ENCODE results near the gene DBNL. TPM values are rescaled to one million over a fixed set of nuclear protein-coding genes. Genes with fewer than 3 reads are reported as not detected.
A peak's percentile ranks its signal among the peaks of the same experiment; 100 is the strongest.
"Not testable (repeated sequence)": the region's sequence is repeated elsewhere in the genome, so short reads cannot be mapped to it uniquely, and the experiment has no call there.

DBNL gene
- total RNA-seq, 2 experiments from 2014 or later = 88.5 to 90.6 TPM

DNA sequence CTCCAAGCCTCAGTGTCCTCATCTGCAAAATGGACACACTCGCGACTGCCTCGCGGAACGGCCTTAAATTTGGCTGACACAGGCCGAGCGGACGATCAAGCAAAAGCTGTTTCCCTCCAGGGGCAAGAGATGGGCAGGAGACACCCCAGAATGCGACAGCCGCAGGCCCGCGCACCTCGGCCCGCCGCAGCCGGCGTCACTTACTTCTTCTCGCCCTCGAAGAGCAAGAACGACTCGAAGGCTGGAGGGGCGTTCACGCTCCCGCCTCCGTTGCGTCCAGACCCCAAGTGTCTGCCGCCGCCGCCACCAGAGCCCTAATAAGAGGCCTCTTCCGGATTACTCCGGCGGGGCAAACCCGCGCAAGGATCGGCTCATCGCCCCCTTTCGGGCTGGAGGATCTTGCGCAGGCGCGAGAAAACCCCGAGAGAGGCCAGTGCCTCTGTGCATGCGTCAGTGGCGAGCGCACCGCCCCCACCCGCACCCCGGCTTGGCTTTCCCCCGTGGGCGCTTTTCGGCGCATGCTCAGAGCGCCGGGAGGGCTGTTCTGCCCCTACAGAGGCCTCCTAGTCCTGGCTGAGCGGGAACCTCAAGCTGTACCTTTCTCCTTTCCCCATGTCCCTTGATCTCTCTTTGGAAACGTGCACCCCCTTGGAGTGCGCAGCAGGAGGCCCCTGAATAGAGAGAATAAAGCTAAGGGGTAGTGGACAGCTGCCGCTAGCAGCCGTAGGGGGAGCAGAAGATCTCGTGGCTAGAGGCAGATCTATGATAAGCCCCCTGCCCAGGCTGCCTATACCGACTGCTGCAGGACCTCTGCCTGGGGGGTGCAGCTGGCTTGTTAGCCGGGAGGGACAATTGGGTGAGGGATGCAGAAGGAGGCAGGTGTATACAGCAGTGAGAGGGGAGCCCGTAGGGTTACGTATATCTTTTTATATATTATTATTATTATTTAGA, 25.4 kb upstream of the DBNL start:
- peak; percentile 71 for TF ChIP-seq CTCF (IDR thresholded peaks at IDR 0.05)
- CTCF ChIA-PET = interaction anchor here (1.0 to 2.2 kb wide), 3 partner anchors 25 to 29 kb away, joined by 3 to 8 read pairs (median 3); partner anchors contain the start of gene DBNL
- not testable (repeated sequence) for H3K36me3 ChIP-seq (ENCODE audit: insufficient read depth, low read length); H3K9me3 Mint-ChIP-seq; H3K27me3 Mint-ChIP-seq; H3K27me3 ChIP-seq (ENCODE audit: control insufficient read depth in 1 of 2, insufficient read depth in 2 of 2, low read length in 2 of 2); H3K36me3 Mint-ChIP-seq (ENCODE audit: low read depth); H3K9me3 ChIP-seq (ENCODE audit: control insufficient read depth in 1 of 2, insufficient read depth in 1 of 2, low read length in 2 of 2)
- intact Hi-C loops (cut with DNase I, micrococcal nuclease) = loop anchor here (2.0 kb wide), 3 partner anchors 26 to 182 kb away; partner anchors contain the start of genes DBNL (in 2 of the 2), POLM (in 1 of the 2) and YKT6 (in 1 of the 2)
- peak overlapping the region; percentile 52 to 73 for H3K27ac ChIP-seq (ENCODE audit: low read depth in 1 of 2, low read length in 2 of 2)
- DNase-seq (peak; percentile 98 to 99 (median 99)), ATAC-seq (ENCODE audit: poor library complexity) (peak; percentile 94)
- Mint-ChIP-seq H3K4me1 (ENCODE audit: low read depth) (peaks cover 17% of the 10 kb centered on the region), H3K27ac (peak overlapping the region; percentile 89), H3K4me3 (peak overlapping the region; percentile 96)
- peaks cover 22% of the 10 kb centered on the region for H3K4me1 ChIP-seq (ENCODE audit: insufficient read depth, low read length)
- H3K4me3 ChIP-seq (ENCODE audit: low read length) = peak overlapping the region; percentile 63
- POLR2A ChIA-PET = interaction anchor here (1.2 kb wide), 1 partner anchor 25 kb away, joined by 4 read pairs; the partner anchor contains the start of gene DBNL

DNA sequence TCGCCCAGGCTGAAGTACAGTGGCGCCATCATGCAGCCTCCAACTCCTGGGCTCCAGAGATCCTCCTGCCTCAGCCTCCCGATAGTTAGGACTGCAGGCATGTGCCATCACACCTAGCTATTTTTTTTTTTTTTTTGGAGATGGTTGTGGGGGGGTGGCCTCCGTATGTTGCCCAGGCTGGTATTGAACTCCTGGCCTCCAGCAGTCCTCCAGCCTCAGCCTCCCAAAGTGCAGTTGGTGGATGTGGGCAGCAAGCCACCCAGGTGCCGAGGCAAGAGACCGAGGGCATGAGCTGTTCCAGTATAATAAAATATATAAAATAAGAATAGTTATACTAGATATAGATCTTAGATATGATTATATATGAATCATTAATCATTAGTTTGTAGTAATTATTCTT, 24.7 kb upstream of the DBNL start:
- not testable (repeated sequence) for H3K4me3 Mint-ChIP-seq; H3K36me3 ChIP-seq (ENCODE audit: insufficient read depth, low read length); H3K27me3 ChIP-seq (ENCODE audit: control insufficient read depth in 1 of 2, insufficient read depth in 2 of 2, low read length in 2 of 2); H3K36me3 Mint-ChIP-seq (ENCODE audit: low read depth); ATAC-seq (ENCODE audit: poor library complexity); H3K9me3 ChIP-seq (ENCODE audit: control insufficient read depth in 1 of 2, insufficient read depth in 1 of 2, low read length in 2 of 2); H3K9me3 Mint-ChIP-seq; H3K27me3 Mint-ChIP-seq; H3K4me3 ChIP-seq (ENCODE audit: low read length)
- peak overlapping the region in 1 of 2 donors; percentile 73 for H3K27ac ChIP-seq (ENCODE audit: low read depth in 1 of 2, low read length in 2 of 2)
- H3K4me1 Mint-ChIP-seq (ENCODE audit: low read depth) = peaks cover 17% of the 10 kb centered on the region
- DNase-seq = peak in 1 of 14 experiments; percentile 11
- H3K4me1 ChIP-seq (ENCODE audit: insufficient read depth, low read length) = peaks cover 22% of the 10 kb centered on the region
- peak overlapping the region; percentile 89 for H3K27ac Mint-ChIP-seq
- ChIA-PET CTCF (interaction anchor here (1.0 to 2.2 kb wide), 4 partner anchors 25 to 103 kb away, joined by 3 to 8 read pairs (median 4); partner anchors contain the start of genes DBNL and POLD2), POLR2A (interaction anchor here (1.2 kb wide), 1 partner anchor 25 kb away, joined by 4 read pairs; the partner anchor contains the start of gene DBNL)
- intact Hi-C loops (cut with DNase I, micrococcal nuclease) = loop anchor here (2.0 kb wide), 3 partner anchors 25 to 181 kb away; partner anchors contain the start of genes DBNL (in 2 of the 2), POLM (in 1 of the 2) and YKT6 (in 1 of the 2)

DNA sequence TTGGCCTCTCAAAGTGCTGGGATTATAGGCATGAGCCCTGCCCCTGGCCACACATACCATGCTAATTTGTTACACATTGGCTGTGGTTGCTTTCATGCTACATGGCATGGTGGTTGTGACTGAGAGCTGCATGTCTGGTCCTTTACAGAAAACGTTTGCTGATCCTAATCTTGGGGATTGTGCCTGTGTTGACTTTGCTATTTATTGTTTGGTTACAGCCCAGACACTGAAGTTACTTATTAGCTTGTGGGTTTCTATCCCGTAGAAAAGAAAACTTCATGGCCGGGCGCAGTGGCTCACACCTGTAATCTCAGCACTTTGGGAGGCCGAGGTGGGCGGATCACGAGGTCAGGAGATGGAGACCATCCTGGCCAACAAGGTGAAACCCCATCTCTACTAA, 22.4 kb upstream of the DBNL start:
- H3K27me3 Mint-ChIP-seq; intact Hi-C loops (cut with DNase I, micrococcal nuclease); H3K27me3 ChIP-seq (ENCODE audit: control insufficient read depth in 1 of 2, insufficient read depth in 2 of 2, low read length in 2 of 2); H3K9me3 ChIP-seq (ENCODE audit: control insufficient read depth in 1 of 2, insufficient read depth in 1 of 2, low read length in 2 of 2); H3K27ac Mint-ChIP-seq; POLR2A ChIA-PET; H3K36me3 Mint-ChIP-seq (ENCODE audit: low read depth); H3K36me3 ChIP-seq (ENCODE audit: insufficient read depth, low read length); ATAC-seq (ENCODE audit: poor library complexity); H3K4me3 Mint-ChIP-seq; H3K4me3 ChIP-seq (ENCODE audit: low read length); CTCF ChIA-PET; H3K9me3 Mint-ChIP-seq; DNase-seq; H3K27ac ChIP-seq (ENCODE audit: low read depth in 1 of 2, low read length in 2 of 2): not testable (repeated sequence)
- peaks cover 20% of the 10 kb centered on the region for H3K4me1 ChIP-seq (ENCODE audit: insufficient read depth, low read length)
- peaks cover 17% of the 10 kb centered on the region for H3K4me1 Mint-ChIP-seq (ENCODE audit: low read depth)

- H3K36me3 Mint-ChIP-seq (ENCODE audit: low read depth); H3K27me3 Mint-ChIP-seq; H3K27ac ChIP-seq (ENCODE audit: low read depth in 1 of 2, low read length in 2 of 2); H3K27ac Mint-ChIP-seq; POLR2A ChIA-PET; H3K27me3 ChIP-seq (ENCODE audit: control insufficient read depth in 1 of 2, insufficient read depth in 2 of 2, low read length in 2 of 2); H3K36me3 ChIP-seq (ENCODE audit: insufficient read depth, low read length); H3K9me3 ChIP-seq (ENCODE audit: control insufficient read depth in 1 of 2, insufficient read depth in 1 of 2, low read length in 2 of 2); H3K9me3 Mint-ChIP-seq; intact Hi-C loops (cut with DNase I, micrococcal nuclease); ATAC-seq (ENCODE audit: poor library complexity); DNase-seq; CTCF ChIA-PET; H3K4me3 Mint-ChIP-seq; H3K4me3 ChIP-seq (ENCODE audit: low read length): not testable (repeated sequence)
- H3K4me1 ChIP-seq (ENCODE audit: insufficient read depth, low read length) = peaks cover 17% of the 10 kb centered on the region
- H3K4me1 Mint-ChIP-seq (ENCODE audit: low read depth) = peaks cover 17% of the 10 kb centered on the region
Measured at GRCh38 chr7:44022796-44023467, 21.6 kb upstream of the DBNL start.

DNA sequence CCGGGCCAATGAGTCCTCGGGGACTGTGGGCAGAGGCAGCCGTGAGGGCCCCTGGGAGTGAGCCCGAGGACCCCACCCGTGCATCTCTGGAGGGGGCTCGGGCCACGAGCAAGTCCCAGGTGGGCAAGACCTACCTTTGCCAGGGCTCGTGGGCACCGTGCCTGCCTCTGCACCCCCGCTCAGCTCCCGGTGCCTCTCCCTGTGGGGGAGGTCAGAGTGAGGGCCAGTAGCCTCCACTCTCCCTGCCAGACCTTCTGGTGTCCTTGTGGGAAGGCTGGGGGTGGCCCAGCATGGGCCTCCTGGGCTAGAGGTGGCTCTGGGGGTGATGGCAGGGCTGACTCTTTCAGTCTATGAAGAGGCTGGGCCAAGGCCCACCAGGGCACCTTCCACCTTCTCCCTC, 15.1 kb upstream of the DBNL start:
- H3K27me3 Mint-ChIP-seq; H3K4me3 Mint-ChIP-seq; H3K9me3 Mint-ChIP-seq; POLR2A ChIA-PET; H3K36me3 Mint-ChIP-seq (ENCODE audit: low read depth); H3K4me1 ChIP-seq (ENCODE audit: insufficient read depth, low read length); H3K27ac Mint-ChIP-seq; H3K27me3 ChIP-seq (ENCODE audit: control insufficient read depth in 1 of 2, insufficient read depth in 2 of 2, low read length in 2 of 2); intact Hi-C loops (cut with DNase I, micrococcal nuclease); H3K36me3 ChIP-seq (ENCODE audit: insufficient read depth, low read length); H3K9me3 ChIP-seq (ENCODE audit: control insufficient read depth in 1 of 2, insufficient read depth in 1 of 2, low read length in 2 of 2); CTCF ChIA-PET; H3K4me3 ChIP-seq (ENCODE audit: low read length); H3K27ac ChIP-seq (ENCODE audit: low read depth in 1 of 2, low read length in 2 of 2); ATAC-seq (ENCODE audit: poor library complexity); H3K4me1 Mint-ChIP-seq (ENCODE audit: low read depth); DNase-seq: not testable (repeated sequence)

- H3K36me3 Mint-ChIP-seq (ENCODE audit: low read depth); H3K4me3 Mint-ChIP-seq; H3K27ac ChIP-seq (ENCODE audit: low read depth in 1 of 2, low read length in 2 of 2); H3K4me1 Mint-ChIP-seq (ENCODE audit: low read depth); ATAC-seq (ENCODE audit: poor library complexity); DNase-seq; intact Hi-C loops (cut with DNase I, micrococcal nuclease); H3K4me1 ChIP-seq (ENCODE audit: insufficient read depth, low read length); H3K9me3 ChIP-seq (ENCODE audit: control insufficient read depth in 1 of 2, insufficient read depth in 1 of 2, low read length in 2 of 2); H3K27me3 Mint-ChIP-seq; H3K36me3 ChIP-seq (ENCODE audit: insufficient read depth, low read length); H3K27me3 ChIP-seq (ENCODE audit: control insufficient read depth in 1 of 2, insufficient read depth in 2 of 2, low read length in 2 of 2); H3K4me3 ChIP-seq (ENCODE audit: low read length); H3K9me3 Mint-ChIP-seq; CTCF ChIA-PET; POLR2A ChIA-PET; H3K27ac Mint-ChIP-seq: not testable (repeated sequence)
Measured at GRCh38 chr7:44030029-44030428, 14.5 kb upstream of the DBNL start.
